Muscle of leg (tissue), 11 donors: Measurements from ENCODE around the gene CD47. TPM values are rescaled to one million over a fixed set of nuclear protein-coding genes. Genes with fewer than 3 reads are reported as not detected.

ENCODE experiments used
- DNase-seq: peaks from one replicate; pipeline ENCODE4 v3.0.0; 2013
- H3K27ac ChIP-seq: one replicate; pipeline ENCODE4 v1.5.1; 2013; ENCODE audit warnings: mild to moderate bottlenecking, low read length, control low read depth
- H3K27me3 ChIP-seq: one replicate; pipeline ENCODE4 v1.6.1; 2013; ENCODE audit warnings: low read length; ENCODE audit not compliant: control insufficient read depth, insufficient read depth
- H3K36me3 ChIP-seq: one replicate; pipeline ENCODE4 v1.6.1; 2013; ENCODE audit warnings: low read length; ENCODE audit not compliant: control insufficient read depth, insufficient read depth
- H3K4me1 ChIP-seq: one replicate; pipeline ENCODE4 v1.6.1; 2013; ENCODE audit warnings: low read length; ENCODE audit not compliant: control insufficient read depth, insufficient read depth
- H3K4me3 ChIP-seq: one replicate; pipeline ENCODE4 v1.5.1; 2013; ENCODE audit warnings: low read length, control low read depth
- H3K9me3 ChIP-seq: replicated peaks from 2 replicates; pipeline ENCODE4 v1.6.1; 2013; ENCODE audit warnings: low read depth, low read length; ENCODE audit not compliant: control insufficient read depth
- WGBS: methylation state at CpG from one replicate; pipeline ENCODE4 v1.1.5; 2013; ENCODE audit warnings: missing lambda C conversion rate; ENCODE audit not compliant: insufficient coverage; 5-methylcytosine and 5-hydroxymethylcytosine counted together
- polyA plus RNA-seq, 8 donors: library from polyadenylated mRNA; unstranded; fragments of 120-200 nt; gene quantifications; one replicate each; pipeline versions ENCODE4 v1.2.1 to v1.2.3, GENCODE V29; 2013; ENCODE audit warnings: inconsistent platforms in 1 of 8, low replicate concordance in 1 of 8; ENCODE audit not compliant: insufficient read length in 8 of 8, insufficient read depth in 1 of 8
- total RNA-seq: library from RNA; stranded (reverse); fragments of 120-200 nt; gene quantifications from one replicate; pipeline ENCODE4 v1.2.4, GENCODE V29; 2013

CD47 gene
- total and polyA plus RNA-seq, 9 donors = 55.3 to 84.6 (median 70.4) TPM

DNA sequence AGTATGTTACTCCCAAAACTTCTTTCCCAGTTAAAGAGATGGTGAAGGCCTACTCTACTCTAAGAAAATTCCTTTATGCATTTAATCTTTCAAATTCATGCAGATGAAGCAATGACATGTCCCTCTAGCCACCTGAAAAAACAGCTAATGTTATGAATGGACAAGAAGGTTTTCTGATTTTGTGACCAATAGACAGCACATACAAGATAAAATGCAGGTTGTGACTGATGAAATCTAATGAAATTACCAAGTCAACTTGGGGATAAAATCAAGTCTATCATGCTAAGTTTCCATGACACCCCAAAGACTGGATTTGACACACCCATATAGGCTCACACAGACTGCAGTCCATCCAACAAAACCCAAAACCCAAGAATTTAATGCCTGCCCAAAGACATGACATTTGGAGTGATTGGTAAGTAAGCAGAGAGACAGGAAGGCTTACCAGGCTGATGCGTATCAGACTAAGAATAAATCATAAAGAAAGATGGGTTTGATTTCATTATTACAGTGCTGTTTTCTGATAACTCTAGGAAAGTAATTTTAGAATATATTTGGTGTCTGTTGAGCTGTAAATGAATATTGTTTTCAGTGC lies 26.4 kb downstream of the CD47 start:
- WGBS = 83% methylated on average over 1 of the region's 1 CpG
- H3K27me3 ChIP-seq = no peaks in the 10 kb centered on the region

DNA sequence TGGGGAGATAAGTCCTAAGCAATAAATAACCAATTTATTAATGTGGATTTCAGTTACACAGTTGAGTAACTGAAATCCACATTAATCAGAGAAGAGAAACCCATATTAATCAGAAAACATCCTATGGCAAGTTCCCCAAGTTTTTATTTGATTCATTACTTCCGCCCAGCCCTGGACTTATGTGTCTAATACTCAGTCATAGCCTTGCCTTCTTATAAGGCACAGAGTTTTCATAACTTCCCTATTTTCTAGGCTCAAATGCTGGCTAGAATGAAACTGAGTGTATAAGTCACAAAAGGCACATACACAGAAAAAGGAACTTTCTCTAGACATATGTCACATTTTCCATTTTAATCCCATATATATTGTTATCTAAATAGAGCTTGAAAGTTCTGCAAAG lies 28.8 kb downstream of the CD47 start:
- Histone ChIP-seq H3K27me3 (no peaks in the 10 kb centered on the region), H3K4me1 (no peaks in the 10 kb centered on the region), H3K4me3 (no peak overlapping the region), H3K36me3 (peaks cover 22% of the 10 kb centered on the region), H3K9me3 (no peaks in the 10 kb centered on the region), H3K27ac (no peak overlapping the region)
- WGBS = 100% methylated on average over 1 of the region's 1 CpG
- DNase-seq = peak; percentile 57

More for the DNA sequence above, 26.4 kb downstream of the CD47 start:
- Histone ChIP-seq H3K27ac (no peak overlapping the region), H3K36me3 (peaks cover 29% of the 10 kb centered on the region), H3K4me3 (no peak overlapping the region), H3K4me1 (no peaks in the 10 kb centered on the region), H3K9me3 (no peaks in the 10 kb centered on the region)
- no peak for DNase-seq

DNA sequence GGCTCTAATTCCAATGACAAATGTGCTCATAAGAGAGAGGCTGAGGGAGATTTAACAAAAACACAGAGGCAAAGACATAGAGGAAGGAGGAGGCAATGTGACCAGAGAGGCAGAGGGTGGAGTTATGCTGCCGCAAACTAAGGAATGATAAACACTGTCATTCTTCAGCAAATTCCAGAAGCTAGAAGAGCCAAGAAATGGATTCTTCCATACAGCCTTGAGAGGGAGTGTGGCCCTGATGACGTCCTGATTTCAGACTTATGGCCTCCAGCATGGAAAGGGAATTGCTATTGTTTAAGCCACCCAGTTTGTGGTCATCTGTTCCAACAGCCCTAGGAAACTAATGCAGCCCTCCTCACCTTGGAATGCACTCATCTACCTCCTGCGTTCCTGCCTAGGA lies 30.5 kb downstream of the CD47 start:
- DNase-seq = no peak
- no peak overlapping the region for H3K4me3 ChIP-seq
- peaks cover 25% of the 10 kb centered on the region for H3K36me3 ChIP-seq
- no peak overlapping the region for H3K27ac ChIP-seq
- no peaks in the 10 kb centered on the region for H3K9me3 ChIP-seq
- H3K27me3 ChIP-seq = no peaks in the 10 kb centered on the region
- 78% methylated on average over 2 of the region's 3 CpGs for WGBS
- H3K4me1 ChIP-seq = no peaks in the 10 kb centered on the region

DNA sequence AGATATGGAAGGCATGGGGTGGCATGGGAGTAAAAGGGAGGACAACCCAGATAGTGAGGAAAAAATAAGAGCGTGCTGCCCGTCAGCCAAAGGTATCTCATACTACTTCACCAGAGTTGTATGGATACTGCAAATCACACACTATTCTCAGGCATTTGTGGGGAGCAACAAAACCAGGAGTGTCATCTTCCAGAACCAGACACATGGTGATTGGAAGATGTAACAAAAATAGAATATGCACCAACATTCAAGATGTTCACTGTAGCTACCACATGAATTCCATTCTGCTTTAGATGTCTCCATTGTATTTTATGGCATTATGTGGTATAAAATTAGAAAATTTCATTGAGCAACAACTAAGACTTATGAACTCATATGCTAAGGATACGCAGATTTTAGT lies 34.9 kb downstream of the CD47 start:
- DNase-seq = no peak
- H3K36me3 ChIP-seq = peaks cover 33% of the 10 kb centered on the region
- H3K27me3 ChIP-seq = no peaks in the 10 kb centered on the region
- no peak overlapping the region for H3K27ac ChIP-seq
- no peaks in the 10 kb centered on the region for H3K9me3 ChIP-seq
- H3K4me1 ChIP-seq = no peaks in the 10 kb centered on the region
- H3K4me3 ChIP-seq = no peak overlapping the region
- WGBS = no CpG with 5 or more reads among the region's 3 CpGs

DNA sequence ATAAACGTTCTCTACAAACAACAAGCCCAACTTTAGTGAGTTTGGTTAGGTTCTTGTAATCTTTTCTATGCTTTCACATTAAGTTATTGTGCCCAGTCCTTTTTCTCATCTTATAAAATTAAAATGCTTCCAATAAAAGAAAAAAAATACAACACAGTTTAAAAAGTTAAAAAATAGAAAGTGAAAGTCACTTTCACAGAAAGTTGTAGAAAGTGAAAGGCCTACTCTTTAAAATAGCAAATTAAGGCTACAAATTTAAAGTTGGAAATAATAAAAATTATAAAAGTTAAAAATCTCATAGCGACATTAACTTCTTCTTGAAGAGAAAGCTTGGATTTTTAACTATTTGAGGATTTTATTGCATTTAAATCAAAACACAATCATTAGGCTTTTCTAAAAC lies 35.9 kb downstream of the CD47 start:
- Histone ChIP-seq H3K4me1 (no peaks in the 10 kb centered on the region), H3K9me3 (no peaks in the 10 kb centered on the region), H3K27ac (no peak overlapping the region), H3K27me3 (no peaks in the 10 kb centered on the region), H3K36me3 (peaks cover 26% of the 10 kb centered on the region), H3K4me3 (no peak overlapping the region)
- no peak for DNase-seq
- WGBS = no CpG with 5 or more reads among the region's 2 CpGs

DNA sequence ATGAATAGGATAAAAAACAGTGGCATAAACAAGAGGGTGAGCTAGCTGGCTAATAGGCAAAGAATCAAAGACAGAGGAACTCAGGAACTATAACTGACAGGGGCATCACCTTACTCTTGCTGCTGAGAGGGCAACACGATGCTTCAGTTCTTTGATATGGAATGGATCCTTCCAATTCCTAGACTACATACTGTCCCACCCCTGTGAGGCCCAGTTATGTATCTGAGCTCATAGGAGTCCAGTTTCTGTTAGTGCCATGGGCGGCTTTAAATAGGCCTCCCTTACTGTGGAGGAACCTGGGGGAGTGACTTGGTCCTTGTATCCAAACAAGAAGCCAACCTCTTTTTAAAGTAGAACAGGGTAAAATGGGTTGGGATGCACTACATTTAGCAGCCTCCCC lies 37.3 kb downstream of the CD47 start:
- H3K4me3 ChIP-seq = no peak overlapping the region
- no peak for DNase-seq
- H3K4me1 ChIP-seq = no peaks in the 10 kb centered on the region
- WGBS = no CpG with 5 or more reads among the region's 2 CpGs
- H3K27me3 ChIP-seq = no peaks in the 10 kb centered on the region
- peaks cover 22% of the 10 kb centered on the region for H3K36me3 ChIP-seq
- peak overlapping the region; percentile 22 for H3K27ac ChIP-seq
- H3K9me3 ChIP-seq = no peaks in the 10 kb centered on the region

DNA sequence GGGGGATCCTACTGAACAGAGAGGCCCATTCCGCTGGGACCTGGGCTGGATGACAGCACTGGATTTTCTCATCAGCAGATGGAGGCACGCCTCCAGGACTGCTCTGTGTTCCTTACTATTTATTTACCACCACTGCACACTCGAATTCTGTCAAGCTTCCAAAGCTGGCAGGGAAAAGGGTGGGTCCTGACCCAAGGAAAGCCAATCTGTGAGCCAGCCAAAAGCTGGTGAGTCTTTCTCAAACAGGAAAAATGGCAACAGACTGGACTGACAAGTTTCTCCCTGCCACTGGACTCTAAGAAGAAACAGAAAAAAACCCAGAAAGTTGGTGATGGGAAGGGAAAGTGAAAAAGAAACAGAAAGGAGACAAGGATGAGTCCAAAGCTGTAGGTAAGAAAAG lies 37.8 kb downstream of the CD47 start:
- peak overlapping the region; percentile 22 for H3K27ac ChIP-seq
- H3K4me3 ChIP-seq = no peak overlapping the region
- peaks cover 18% of the 10 kb centered on the region for H3K36me3 ChIP-seq
- H3K4me1 ChIP-seq = no peaks in the 10 kb centered on the region
- WGBS = 84% methylated on average over 3 of the region's 3 CpGs
- H3K27me3 ChIP-seq = no peaks in the 10 kb centered on the region
- no peaks in the 10 kb centered on the region for H3K9me3 ChIP-seq
- no peak for DNase-seq

DNA sequence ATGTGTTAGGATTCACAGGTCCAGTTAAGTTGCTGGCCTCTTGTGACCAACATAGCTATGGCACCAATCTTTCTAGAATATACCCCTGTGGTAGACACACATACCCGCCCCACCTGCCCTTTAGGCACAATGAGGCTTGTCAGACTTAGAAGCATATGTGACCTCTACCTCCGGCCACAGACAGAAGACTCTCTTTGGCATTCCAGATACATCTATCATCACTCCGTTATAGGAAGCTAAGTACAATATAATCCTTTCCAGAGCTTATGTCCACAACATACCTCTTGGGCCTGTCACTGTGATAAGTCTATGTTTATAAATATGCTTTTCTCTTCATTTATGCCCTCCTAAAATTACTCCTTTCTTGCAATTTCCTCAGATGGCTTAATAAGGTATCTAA lies 39.8 kb downstream of the CD47 start:
- Histone ChIP-seq H3K27ac (no peak overlapping the region), H3K27me3 (no peaks in the 10 kb centered on the region), H3K4me3 (no peak overlapping the region), H3K4me1 (no peaks in the 10 kb centered on the region), H3K36me3 (peaks cover 26% of the 10 kb centered on the region), H3K9me3 (no peaks in the 10 kb centered on the region)
- no peak for DNase-seq
- WGBS = no CpG with 5 or more reads among the region's 3 CpGs

DNA sequence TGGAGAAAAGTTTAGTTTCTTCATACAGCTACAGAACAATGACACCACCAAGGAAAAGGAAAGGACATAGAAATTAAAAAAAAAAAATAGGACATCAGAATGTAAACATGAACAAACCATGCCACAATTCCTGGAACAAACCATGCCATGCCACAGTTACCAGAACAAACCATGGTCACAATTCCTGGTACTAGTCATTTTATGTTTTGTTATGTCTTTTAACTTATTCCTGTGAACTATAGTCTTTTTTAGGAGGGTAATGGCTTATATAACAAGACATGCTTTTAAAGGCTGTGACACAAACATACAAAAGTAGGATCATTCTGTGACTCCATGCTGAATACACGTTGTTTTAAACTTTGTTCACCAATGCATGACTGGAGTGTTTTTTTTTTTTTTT lies 42.8 kb downstream of the CD47 start:
- no peaks in the 10 kb centered on the region for H3K4me1 ChIP-seq
- WGBS = no CpG with 5 or more reads among the region's 1 CpG
- H3K9me3 ChIP-seq = no peaks in the 10 kb centered on the region
- DNase-seq = no peak
- H3K4me3 ChIP-seq = no peak overlapping the region
- H3K27ac ChIP-seq = no peak overlapping the region
- no peaks in the 10 kb centered on the region for H3K27me3 ChIP-seq
- H3K36me3 ChIP-seq = peaks cover 15% of the 10 kb centered on the region

DNA sequence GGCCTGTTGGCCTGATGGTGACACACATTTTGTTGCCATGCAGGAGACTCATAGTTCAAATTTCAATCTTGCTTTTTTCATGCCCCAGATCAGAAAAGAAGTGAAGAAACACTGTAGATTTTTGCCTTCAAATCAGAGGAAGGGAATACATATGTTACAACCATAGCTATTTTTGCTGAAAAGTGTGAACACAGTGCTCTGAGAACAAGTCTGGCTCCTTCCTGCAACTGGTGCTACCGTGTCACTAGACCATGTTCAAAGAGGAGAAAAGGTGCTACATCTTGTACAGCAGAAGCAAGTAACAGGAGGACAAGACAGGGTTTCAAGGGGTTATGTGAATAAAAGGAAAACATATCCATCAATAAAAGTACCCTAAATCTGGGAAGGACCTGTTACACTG lies 44.6 kb downstream of the CD47 start:
- Histone ChIP-seq H3K27ac (no peak overlapping the region), H3K4me3 (no peak overlapping the region), H3K27me3 (no peaks in the 10 kb centered on the region), H3K4me1 (no peaks in the 10 kb centered on the region), H3K9me3 (no peaks in the 10 kb centered on the region), H3K36me3 (peaks cover 19% of the 10 kb centered on the region)
- DNase-seq = no peak
- WGBS = no CpG with 5 or more reads among the region's 1 CpG

DNA sequence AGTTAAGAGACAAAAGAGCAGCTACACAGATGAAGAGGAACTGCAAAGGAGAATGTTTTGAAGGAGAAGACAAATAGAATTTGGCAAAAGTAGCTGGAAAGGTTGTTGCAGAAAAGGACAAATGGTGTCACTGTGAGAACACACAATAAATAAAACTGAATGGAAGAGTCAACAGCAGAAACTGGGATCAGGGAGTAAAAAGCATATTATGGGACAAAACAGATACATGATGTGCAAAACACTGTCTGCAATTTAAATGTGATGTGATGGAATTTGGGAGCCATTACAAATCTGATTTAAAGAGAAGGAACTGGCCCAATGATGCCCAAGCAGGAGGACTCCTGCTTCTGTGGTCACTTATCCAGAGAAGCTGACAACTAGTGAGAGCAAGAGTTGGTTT lies 46.1 kb downstream of the CD47 start:
- H3K36me3 ChIP-seq = peaks cover 17% of the 10 kb centered on the region
- H3K4me1 ChIP-seq = no peaks in the 10 kb centered on the region
- H3K4me3 ChIP-seq = no peak overlapping the region
- no peaks in the 10 kb centered on the region for H3K27me3 ChIP-seq
- DNase-seq = no peak
- no peaks in the 10 kb centered on the region for H3K9me3 ChIP-seq
- no peak overlapping the region for H3K27ac ChIP-seq
